GM21360 (cell line): ENCODE measurements around the gene ELMOD1.

Source experiments
- ATAC-seq: cut with Tn5 transposase; IDR thresholded peaks from one replicate; pipeline ENCODE4 v1.9.1; 2021; ENCODE audit warnings: mild to moderate bottlenecking, moderate library complexity; ENCODE audit not compliant: unreplicated experiment

Gene ELMOD1

DNA sequence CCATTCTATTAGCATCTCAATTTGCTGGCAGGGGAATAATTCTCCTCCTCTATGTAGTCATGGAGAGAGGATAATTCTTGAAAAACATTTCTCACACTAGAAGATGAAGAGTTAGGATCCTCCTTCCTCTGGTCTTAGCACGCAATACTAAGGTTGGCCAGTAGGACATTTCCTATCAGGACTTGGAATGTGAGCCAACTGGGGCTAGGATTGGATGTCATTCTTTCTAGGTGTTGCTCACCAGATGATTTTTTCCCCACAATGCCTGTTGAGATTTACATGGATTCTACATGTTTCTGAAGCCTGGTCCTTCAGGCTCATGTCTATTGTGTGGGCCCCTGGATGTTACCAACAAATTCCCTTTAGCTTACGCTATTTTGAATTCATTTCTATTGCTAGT is 92.9 kb downstream of the ELMOD1 start:
- no peak for ATAC-seq

DNA sequence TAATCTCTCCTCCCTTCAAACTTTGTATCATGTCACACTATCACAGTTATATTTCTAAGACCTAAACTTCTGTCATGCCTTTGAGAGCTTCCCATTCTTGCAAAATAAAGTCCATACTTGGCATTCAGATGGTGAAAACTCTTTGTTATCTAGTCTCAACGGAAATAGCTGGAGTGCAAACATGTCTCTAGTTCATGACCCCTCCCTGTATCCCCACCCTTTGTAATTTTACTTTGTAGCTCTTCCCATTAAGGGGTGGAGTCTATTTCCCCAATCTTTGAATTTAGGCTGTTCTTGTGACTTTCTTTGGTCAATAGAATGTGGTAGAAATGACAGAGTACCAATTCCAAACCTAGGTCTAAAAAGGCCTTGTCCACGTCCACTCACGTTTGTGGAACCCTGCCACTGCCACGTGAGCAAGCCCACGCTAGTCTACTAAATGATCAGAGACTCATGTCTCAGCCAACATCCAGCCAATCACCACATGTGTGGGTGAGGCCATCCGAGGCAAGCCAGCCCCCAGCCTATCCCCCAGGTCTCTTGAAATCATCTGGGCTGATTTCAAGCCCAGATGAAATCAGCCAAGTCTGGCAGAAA is 97.5 kb downstream of the ELMOD1 start:
- ATAC-seq = no peak

DNA sequence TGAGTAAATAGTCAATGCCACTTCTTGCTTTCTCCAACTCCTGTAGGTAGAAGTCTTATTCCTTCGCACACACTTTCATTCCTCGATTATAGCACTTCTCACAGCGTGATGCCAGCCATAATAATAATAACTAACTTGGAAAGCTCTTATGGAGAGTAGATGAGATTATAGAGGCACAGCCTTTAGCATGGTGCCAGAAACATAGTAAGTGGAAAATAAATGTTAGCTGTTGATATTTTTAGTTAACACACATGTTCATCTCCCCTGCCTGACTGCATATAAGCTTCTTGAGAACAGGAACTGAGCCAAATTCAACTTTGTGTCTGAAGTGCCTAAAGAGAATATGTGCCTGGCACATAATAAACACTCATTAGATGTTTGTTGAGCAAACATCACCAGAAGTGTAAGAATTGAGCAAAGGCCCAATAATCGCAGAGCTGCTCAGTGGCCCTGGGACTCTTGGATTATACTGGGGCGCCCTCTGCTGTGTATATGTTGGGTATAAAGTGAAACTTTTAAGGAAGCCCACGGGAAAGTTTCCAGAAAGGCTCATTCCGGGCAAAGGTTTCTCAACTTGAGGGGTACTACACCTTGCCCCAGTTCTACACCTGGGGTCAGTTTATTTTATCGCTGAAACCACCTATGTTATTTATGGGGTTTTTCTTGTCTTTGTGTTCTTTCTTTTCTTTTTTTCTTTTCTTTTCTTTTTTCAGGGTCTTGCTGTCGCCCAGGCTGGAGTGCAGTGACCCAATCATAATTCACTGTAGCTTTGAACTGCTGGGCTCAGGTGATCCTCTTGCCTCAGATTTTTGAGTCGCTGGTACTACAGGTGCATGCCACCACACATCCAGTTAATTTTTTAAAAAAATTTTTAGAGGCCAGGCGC is 98.6 kb downstream of the ELMOD1 start:
- peak; percentile 75 for ATAC-seq

DNA sequence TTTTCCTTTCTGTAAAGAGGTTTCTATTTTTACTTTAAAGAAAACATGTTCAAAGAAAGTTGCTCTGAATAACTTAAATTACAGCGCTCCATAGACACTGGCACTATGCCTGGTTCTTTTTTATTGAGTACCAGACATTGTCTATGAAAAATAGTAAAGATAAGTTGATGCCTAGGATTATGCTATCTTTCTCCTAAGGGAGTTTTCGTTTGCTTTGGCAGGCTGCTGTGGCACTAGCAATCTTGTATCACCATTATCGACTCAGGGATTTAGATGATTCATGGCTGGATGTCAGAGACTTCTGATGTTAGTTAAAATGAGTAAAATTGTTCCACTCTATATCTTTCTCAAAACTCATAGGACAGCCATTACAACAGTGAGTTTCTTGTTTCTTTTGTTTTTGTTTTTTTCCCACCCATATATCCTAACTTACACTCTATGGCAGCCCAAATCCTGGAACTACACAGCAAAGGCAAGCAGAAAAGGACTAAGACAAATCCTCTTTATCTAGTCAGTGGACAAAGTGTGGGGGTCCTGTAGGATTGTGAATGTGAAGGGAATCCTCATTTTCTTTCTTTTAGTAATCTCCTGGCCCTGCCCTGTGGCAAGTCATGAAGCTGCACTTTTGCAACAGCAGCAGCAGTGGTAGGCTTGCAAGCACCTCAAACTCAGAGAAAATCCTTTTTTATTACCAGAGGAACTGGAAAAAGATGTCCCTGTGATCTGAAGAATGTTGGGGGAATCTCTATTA is 100.2 kb downstream of the ELMOD1 start:
- no peak for ATAC-seq

DNA sequence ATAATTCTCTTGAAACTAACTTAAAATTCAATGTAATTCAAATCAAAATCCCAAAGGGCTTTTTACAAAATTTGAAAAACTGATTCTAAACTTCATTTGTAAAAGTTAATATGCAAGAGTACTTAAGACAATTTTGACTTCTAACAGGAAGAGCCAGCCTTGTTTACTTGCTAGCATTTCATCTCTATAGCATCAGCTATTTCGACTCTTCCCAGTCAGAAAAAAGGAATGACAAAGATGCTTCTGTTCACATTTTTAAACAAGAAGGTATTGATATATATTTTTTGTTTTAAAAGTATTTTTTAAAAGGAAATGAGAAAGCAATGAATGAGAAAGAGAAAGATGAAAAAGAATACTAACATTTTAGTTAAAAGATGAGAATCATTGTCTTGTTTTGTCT is 104.5 kb downstream of the ELMOD1 start:
- ATAC-seq = no peak

DNA sequence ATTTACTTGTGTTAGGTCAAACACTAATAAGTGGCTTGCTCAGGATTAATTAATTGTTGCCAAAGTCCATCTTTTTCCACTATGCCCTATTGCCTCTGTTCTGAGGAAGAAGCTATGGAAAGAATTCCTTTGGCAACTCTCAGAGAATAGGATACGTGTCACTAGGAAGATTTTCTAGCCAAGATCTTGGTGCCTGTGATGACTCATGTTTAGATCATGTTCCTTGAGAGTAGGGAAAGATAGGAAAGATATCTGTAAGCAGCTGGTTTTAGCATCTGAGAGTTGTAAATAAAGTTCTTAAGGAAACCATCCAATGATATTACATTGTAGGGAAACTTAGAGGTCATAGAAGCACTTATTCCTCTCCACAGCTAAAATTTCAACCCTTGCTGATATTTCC is 105.2 kb downstream of the ELMOD1 start:
- ATAC-seq = no peak

DNA sequence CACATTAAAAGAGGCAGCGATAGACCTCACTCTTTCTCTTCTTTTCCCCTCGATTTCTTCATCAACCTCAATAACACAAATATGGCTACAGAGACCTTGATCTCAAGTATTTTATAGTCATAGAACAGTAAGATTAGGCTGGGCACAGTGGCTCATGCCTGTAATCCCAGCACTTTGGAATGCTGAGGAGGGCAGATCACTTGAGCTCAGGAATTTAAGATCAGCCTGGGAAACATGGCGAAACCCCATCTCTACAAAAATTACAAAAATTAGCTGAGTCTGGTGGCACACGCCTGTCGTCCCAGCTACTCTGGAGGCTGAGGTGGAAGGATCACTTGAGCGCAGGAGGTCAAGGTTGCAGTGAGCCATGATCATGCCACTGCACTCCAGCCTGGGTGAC is 106.3 kb downstream of the ELMOD1 start:
- no peak for ATAC-seq

DNA sequence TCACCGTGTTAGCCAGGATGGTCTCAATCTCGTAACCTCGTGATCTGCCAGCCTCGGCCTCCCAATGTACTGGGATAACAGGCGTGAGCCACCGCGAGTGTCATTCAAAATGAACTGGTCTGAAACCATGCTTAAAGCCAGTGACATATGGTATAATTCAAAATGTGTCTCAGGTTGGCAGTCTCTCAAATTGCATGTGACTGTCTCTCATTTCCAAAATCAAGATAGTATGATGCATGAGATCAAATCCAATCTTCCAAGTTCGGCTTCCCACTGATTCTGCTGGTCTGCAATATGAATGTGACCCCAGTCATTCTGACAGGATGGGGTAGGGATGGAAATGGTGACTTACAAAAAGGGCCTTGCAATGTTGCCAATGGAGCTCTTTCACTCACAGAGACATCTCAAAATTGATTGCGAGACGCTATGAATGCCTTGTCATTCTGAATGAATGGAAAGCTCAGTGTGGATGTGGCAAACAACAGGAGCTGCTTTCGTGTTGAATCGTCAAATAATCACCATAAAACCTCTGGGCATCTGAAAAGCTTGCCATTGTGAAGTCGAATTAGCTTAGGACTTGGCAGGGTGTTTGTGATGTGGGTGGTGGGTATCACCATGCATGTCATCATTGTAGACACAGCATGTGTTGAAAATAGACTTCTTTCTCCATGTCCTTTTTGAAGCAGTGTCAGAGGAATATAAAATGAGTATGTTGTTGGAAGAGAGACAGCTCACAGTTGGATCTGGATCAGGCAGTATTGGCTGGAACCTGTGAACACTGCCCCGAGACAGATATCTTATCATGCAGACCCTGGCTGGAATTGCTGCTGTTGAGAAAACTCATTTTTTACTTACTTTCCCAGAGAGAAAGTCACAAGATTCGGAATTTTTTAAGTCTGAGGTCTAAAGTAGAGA is 108.7 kb downstream of the ELMOD1 start:
- ATAC-seq = no peak

DNA sequence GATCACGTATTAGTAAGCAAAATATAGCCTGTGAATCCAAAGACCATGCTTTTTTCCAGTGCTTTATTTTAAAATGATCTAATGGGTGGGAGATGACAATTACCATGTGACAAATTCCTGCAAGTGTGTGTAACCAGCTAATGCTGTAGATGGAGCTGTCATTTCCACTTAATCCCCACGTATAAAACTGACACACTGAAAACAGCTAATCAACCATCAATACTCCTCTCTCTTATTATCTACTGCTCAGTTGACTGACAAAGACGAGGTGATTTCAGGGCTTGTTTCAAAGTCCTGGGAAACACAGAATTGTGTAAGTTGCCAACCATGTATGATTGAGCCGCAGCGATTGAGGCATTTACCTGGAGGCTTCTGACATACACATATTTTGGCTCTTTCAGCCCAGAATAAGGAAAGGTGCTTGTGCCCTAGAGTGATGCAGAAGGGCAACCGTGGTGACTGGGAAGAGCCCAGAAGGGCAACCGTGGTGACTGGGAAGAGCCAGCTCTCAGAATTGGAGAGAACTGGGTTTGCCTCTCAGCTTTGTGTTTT is 111.2 kb downstream of the ELMOD1 start:
- ATAC-seq = no peak

DNA sequence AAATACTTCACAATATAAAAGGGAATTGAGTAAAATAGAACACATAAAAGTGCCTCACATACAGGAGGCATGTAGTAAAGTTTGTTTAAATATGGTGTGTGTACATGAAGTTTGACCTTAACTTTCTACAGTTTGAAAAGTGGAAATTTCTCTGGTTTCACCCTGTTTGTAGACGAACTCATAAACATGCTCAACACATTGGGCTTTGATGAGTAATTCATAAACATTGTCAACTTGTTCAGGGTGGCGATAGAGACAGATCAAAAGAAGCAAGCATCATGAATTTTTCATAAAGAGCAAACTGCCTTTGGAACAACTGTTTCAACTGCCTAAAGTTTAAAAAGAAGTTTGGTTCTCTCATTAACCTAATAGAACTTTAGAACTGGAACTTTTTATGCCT is 111.8 kb downstream of the ELMOD1 start:
- ATAC-seq = no peak

DNA sequence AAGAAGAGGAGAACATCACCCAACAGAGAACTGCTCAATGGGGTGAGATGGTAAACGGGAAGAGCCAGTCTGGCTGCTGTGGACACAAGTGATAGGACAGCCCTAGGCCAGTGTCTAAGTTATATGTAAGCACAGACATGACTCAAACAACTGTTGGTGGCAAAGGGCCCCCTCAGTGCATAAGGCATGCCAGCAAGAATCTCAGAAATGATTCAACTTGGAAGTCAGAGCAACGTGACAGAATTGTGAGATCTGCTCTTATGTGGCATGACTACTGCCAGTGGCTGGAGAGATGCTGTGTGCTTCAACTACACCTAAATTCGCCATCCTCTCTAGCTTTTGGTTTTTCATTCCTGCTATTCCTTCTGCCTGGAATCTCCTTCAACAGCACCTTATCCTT is 113.5 kb downstream of the ELMOD1 start:
- ATAC-seq = no peak

DNA sequence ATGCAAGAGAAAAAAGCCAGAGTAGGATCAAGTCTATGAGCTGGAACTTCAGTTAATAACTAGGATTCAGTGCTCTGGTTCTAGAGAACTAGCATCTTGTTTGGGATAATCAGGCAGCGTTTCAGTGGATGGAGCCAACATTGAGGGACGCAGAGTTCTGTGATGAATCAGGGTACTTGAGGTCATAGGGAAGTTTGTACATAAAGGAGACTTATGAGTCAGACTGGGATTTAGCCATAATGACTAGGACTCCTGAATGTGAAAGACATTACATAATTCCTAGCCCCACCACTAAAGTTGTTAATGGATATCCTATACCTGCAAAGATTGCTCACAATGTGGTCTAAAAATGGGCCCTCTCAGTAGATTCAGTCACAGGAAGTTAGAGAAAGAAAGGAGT is 114.1 kb downstream of the ELMOD1 start:
- no peak for ATAC-seq

DNA sequence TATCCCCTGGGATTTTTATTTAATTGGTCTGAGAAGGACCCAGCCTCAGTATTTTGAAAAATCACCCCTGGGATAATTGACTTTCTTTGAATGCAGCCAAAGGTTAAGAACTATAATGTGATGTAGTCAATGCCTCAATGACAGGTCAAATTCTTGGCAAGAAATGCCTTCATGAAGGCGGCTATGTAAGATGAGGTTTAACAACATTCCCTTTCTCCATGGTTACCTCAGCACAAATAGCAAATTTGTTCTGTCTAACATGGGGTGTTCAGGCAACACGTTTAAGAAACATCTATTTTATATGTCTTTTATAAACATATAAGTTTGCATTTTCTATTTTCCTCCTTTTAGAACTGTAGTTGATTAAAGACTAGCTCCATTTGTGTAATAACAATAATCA is 115.6 kb downstream of the ELMOD1 start:
- no peak for ATAC-seq

DNA sequence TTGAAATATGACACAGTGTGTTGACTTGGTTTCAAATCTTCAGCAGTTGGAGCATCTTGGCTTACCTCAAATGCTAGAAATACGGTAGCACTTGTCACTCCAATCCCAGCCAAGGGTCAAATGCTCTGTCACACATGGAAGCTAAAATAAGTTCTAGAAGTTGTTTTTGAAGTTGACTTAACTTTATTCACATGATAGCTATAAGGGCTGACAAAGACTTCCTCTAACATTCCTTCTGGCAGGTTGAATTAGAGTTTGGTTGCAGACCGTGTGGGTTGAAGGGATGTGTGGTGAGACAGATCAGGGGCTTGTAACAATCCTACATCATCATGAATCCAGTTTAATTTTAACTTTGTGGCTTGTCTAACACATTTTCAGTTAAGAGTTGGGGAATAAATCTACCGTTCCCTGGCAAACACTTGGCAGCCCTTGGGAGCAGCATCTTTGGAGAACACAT is 116.3 kb downstream of the ELMOD1 start:
- ATAC-seq = no peak

DNA sequence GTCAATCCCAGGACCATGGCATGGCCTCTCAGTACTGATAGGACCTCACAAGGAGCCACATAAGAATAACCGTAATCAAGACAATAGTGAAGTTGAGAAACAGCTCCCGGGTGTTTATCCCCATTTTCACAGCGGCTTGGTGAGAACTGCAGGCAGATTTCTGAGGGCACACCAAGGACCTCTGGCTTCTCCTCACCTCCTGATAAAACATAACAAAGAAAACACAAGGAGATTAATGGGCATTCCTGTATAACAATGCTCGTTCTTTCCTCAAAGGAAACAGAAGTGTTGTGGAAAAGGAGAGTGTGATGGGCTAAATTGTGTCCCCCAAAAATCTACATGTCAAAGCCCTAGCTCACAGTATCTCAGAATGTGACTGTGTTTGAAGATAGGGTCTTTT is 116.9 kb downstream of the ELMOD1 start:
- no peak for ATAC-seq

DNA sequence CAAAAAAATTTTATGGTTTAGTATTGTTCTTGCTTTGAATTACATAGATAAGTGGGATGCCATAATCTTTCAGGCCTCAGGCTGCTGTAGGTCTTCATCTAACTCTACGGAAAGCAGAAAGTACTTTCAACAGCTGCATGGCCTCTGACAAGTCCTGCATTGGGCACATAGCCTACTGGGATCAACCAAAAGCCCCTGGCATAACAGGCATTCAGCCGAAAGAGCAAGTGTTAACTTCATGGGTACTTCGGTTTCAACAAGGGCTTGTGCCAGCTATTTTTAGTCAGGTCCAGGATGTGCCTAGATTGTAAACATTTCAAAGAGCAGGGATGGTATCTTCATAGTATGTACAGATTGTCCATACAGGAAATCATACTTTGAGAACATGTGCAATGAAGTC is 117.8 kb downstream of the ELMOD1 start:
- no peak for ATAC-seq

DNA sequence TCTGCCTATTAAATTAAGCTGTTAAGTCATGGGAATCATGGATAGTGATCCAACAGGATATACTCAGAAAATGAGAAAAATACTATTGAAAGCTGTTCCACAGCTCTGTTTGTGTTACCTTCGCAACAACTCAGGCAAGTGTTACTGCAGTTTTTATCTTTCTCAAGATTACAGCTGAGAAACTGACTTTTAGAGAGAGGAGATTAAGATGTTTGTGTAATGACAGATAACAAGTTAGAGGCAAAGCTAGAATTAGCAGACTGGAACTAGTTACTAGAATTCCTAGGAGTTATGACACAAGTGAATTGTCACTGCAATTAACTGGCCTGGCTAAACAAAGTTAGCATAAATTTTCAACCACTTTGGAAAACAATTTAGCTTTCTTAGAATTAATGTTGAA is 119.4 kb downstream of the ELMOD1 start:
- ATAC-seq = no peak

DNA sequence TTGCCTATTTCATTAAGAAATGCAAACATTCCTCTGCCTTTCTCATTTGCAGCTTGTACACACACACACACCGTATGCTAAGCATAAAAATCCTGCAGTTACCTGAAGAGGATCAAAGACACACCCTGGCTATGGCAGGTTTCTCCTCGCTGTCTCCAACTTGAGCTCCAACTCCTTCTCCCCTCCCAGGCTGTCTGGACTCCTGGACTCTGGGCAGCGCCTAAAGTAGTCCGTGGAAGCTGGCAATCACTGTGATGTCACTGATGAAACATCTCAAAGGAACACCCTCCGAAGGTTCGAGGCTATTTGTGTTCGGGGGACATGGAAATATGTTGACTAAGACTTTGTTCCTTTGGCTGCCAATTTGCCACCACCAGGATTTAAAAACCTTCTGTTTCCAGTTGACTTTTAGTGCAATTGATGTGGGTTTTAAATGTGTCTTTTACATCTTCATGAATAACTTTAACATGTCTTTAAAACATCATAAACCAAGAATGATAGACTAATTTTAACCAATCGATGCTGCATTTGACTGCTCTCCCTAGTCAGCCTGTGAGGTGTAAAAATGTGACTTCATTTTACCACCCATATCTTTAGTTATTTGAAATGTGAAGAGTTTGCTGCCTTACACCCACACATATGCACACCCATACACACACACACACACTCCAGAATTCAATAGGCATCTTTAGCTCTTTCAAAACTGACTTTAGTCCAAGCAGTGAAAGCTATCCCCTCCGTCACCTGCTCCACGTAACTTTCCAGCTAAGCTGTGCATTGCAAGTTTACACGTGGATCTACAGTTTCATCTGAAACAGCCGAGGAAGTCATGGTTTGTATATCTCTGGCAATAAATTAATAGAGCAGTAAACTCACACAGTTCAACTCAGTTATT is 121.2 kb downstream of the ELMOD1 start, which contains the start of gene SLN:
SLN (minus strand) TSS at position 196 of the 895 bp plus-strand sequence.
- ATAC-seq = no peak

DNA sequence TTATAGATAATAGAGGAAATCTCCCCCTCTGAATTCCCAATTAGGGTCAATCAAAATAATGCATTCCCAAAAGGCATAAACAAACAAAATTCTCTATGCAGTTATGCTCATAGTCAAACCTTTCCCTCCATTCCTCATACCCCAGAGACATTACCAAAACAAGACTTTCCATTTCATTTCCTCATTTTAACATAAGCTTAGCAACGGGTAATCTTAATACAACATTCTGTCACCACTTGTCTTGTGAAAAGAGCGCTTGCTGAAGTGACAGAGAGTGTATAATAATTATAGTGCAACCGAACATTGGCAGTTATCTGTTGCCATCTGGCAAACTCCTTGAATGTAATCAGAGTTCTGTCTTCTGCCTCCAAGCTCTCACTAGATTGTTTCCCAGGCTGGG is 122.1 kb downstream of the ELMOD1 start:
- no peak for ATAC-seq
